Skeletal muscle tissue (tissue), 4 donors: ENCODE measurements around the gene C9orf57. TPM values are rescaled to one million over a fixed set of nuclear protein-coding genes. Genes with fewer than 3 reads are reported as not detected.
"Not testable (repeated sequence)": the region's sequence is repeated elsewhere in the genome, so short reads cannot be mapped to it uniquely, and the experiment has no call there.

ENCODE experiments used
- H3K27ac ChIP-seq: one replicate; pipeline ENCODE4 v1.7.0; 2013; ENCODE audit warnings: mild to moderate bottlenecking, low read depth, low read length, inconsistent platforms
- H3K27me3 ChIP-seq, 3 donors: one replicate each; pipeline ENCODE4 v1.7.0; 2013; ENCODE audit warnings: low read length in 3 of 3; ENCODE audit not compliant: control insufficient read depth in 3 of 3, insufficient read depth in 3 of 3
- H3K36me3 ChIP-seq, 3 donors: one replicate each; pipeline ENCODE4 v1.7.0; 2013; ENCODE audit warnings: low read length in 3 of 3; ENCODE audit not compliant: control insufficient read depth in 3 of 3, insufficient read depth in 3 of 3
- H3K4me1 ChIP-seq, 3 donors: one replicate each; pipeline ENCODE4 v1.7.0; 2013; ENCODE audit warnings: low read length in 3 of 3, mild to moderate bottlenecking in 3 of 3; ENCODE audit not compliant: control insufficient read depth in 3 of 3, insufficient read depth in 3 of 3
- H3K4me3 ChIP-seq, 3 donors: one replicate each; pipeline ENCODE4 v1.7.0; 2013; ENCODE audit warnings: low read length in 3 of 3
- H3K9ac ChIP-seq, 3 donors: one replicate each; pipeline ENCODE4 v1.7.0; 2013; ENCODE audit warnings: low read length in 3 of 3, mild to moderate bottlenecking in 3 of 3, moderate library complexity in 2 of 3, low read depth in 1 of 3
- H3K9me3 ChIP-seq, 3 donors: one replicate each; pipeline ENCODE4 v1.7.0; 2013; ENCODE audit warnings: low read length in 3 of 3; ENCODE audit not compliant: control insufficient read depth in 3 of 3
- total RNA-seq: library from RNA; depleted of rRNA; stranded (reverse); fragments of >200 nt; gene quantifications from one replicate; pipeline ENCODE4 v1.2.3, GENCODE V29; 2014
- donor health status: Osteomylitis.

Gene C9orf57
- total RNA-seq, 1 donor from 2014 or later, result not detected

- H3K36me3 ChIP-seq, result no peaks in the 10 kb centered on the region
- H3K9ac ChIP-seq, result no peak overlapping the region
- no peaks in the 10 kb centered on the region for H3K9me3 ChIP-seq
- no peak overlapping the region for H3K27ac ChIP-seq
- no peaks in the 10 kb centered on the region for H3K4me1 ChIP-seq
- H3K27me3 ChIP-seq, result no peaks in the 10 kb centered on the region
- H3K4me3 ChIP-seq, result no peak overlapping the region
Observed at GRCh38 chr9:72030767-72031166, 29.6 kb downstream of the C9orf57 start.

- Histone ChIP-seq H3K9me3 (no peaks in the 10 kb centered on the region), H3K36me3 (no peaks in the 10 kb centered on the region), H3K9ac (no peak overlapping the region), H3K27me3 (no peaks in the 10 kb centered on the region), H3K4me3 (no peak overlapping the region), H3K27ac (no peak overlapping the region), H3K4me1 (no peaks in the 10 kb centered on the region)
Observed at GRCh38 chr9:72029986-72030385, 30.4 kb downstream of the C9orf57 start.

GRCh38 chr9:72025906-72026305 is 34.5 kb downstream of the C9orf57 start:
- Histone ChIP-seq H3K27ac (no peak overlapping the region), H3K36me3 (no peaks in the 10 kb centered on the region), H3K9me3 (no peaks in the 10 kb centered on the region), H3K27me3 (no peaks in the 10 kb centered on the region), H3K9ac (no peak overlapping the region), H3K4me1 (peaks cover 0 to 2% (median 0%) of the 10 kb centered on the region in 3 donors), H3K4me3 (no peak overlapping the region)

- Histone ChIP-seq H3K9me3 (no peaks in the 10 kb centered on the region), H3K4me1 (peaks cover 0 to 2% (median 0%) of the 10 kb centered on the region in 3 donors), H3K27me3 (no peaks in the 10 kb centered on the region), H3K4me3 (no peak overlapping the region), H3K9ac (no peak overlapping the region), H3K27ac (no peak overlapping the region), H3K36me3 (no peaks in the 10 kb centered on the region)
Observed at GRCh38 chr9:72023596-72023995, 36.8 kb downstream of the C9orf57 start.

GRCh38 chr9:72022841-72023240 is 37.6 kb downstream of the C9orf57 start:
- Histone ChIP-seq H3K9ac (no peak overlapping the region), H3K9me3 (no peaks in the 10 kb centered on the region), H3K27me3 (no peaks in the 10 kb centered on the region), H3K4me1 (peaks cover 0 to 2% (median 0%) of the 10 kb centered on the region in 3 donors), H3K4me3 (no peak overlapping the region), H3K36me3 (no peaks in the 10 kb centered on the region), H3K27ac (no peak overlapping the region)

- Histone ChIP-seq H3K27ac (no peak overlapping the region), H3K4me3 (no peak overlapping the region), H3K9ac (no peak overlapping the region), H3K9me3 (no peaks in the 10 kb centered on the region), H3K27me3 (no peaks in the 10 kb centered on the region), H3K36me3 (no peaks in the 10 kb centered on the region), H3K4me1 (no peaks in the 10 kb centered on the region)
Observed at GRCh38 chr9:72013292-72013760, 47.1 kb downstream of the C9orf57 start.

GRCh38 chr9:72012646-72013045 is 47.8 kb downstream of the C9orf57 start:
- Histone ChIP-seq H3K27me3 (no peaks in the 10 kb centered on the region), H3K36me3 (no peaks in the 10 kb centered on the region), H3K9me3 (no peaks in the 10 kb centered on the region), H3K27ac (no peak overlapping the region), H3K9ac (no peak overlapping the region), H3K4me3 (no peak overlapping the region), H3K4me1 (no peaks in the 10 kb centered on the region)

GRCh38 chr9:72007726-72008125 is 52.7 kb downstream of the C9orf57 start:
- H3K27ac ChIP-seq, H3K4me1 ChIP-seq, H3K27me3 ChIP-seq, H3K36me3 ChIP-seq, H3K9ac ChIP-seq, H3K9me3 ChIP-seq, H3K4me3 ChIP-seq: not testable (repeated sequence)

GRCh38 chr9:72006501-72006900 is 53.9 kb downstream of the C9orf57 start:
- Histone ChIP-seq H3K4me3 (no peak overlapping the region), H3K36me3 (no peaks in the 10 kb centered on the region), H3K27me3 (no peaks in the 10 kb centered on the region), H3K9me3 (no peaks in the 10 kb centered on the region), H3K27ac (no peak overlapping the region), H3K9ac (no peak overlapping the region), H3K4me1 (no peaks in the 10 kb centered on the region)

GRCh38 chr9:72005451-72005850 is 55.0 kb downstream of the C9orf57 start:
- Histone ChIP-seq H3K27me3 (no peaks in the 10 kb centered on the region), H3K36me3 (no peaks in the 10 kb centered on the region), H3K4me1 (no peaks in the 10 kb centered on the region), H3K9ac (no peak overlapping the region), H3K9me3 (no peaks in the 10 kb centered on the region), H3K27ac (no peak overlapping the region), H3K4me3 (no peak overlapping the region)
